Liver (tissue), 3 donors: Measurements from ENCODE around the gene PREX1.

Experiments
- EGR1 ChIP-seq, 2 donors: IDR thresholded peaks; 2 replicates each; pipeline ENCODE4 v1.6.1; 2016 to 2018; ENCODE audit warnings: antibody characterized with exemption in 2 of 2, low read depth in 2 of 2
- GABPA ChIP-seq, 2 donors: IDR thresholded peaks in 1 of 2; conservative IDR thresholded peaks in 1 of 2; 2 replicates each; pipeline ENCODE4 v1.6.1; 2016; ENCODE audit warnings: antibody characterized with exemption in 2 of 2, mild to moderate bottlenecking in 1 of 2, moderate library complexity in 1 of 2
- RAD21 ChIP-seq, 2 donors: IDR thresholded peaks; 2 replicates each; pipeline ENCODE4 v1.6.1; 2016; ENCODE audit warnings: antibody characterized with exemption in 2 of 2, mild to moderate bottlenecking in 2 of 2
- RXRA ChIP-seq, 2 donors: IDR thresholded peaks; 2 replicates each; pipeline ENCODE4 v1.6.1; 2017 to 2018; ENCODE audit warnings: antibody characterized with exemption in 2 of 2, mild to moderate bottlenecking in 1 of 2
- TF ChIP-seq, protein P1 (sequence below): fragments of 150-350 bp; IDR thresholded peaks from 2 replicates; pipeline ENCODE4 v1.5.1; 2017; ENCODE audit warnings: improper control_type of control experiment, low read depth, low read length; ENCODE audit not compliant: missing input control
- TF ChIP-seq, protein P2 (sequence below): IDR thresholded peaks from 2 replicates; pipeline ENCODE4 v1.6.1; 2016; ENCODE audit warnings: antibody characterized with exemption, mild to moderate bottlenecking
- donor health status: healthy.
- donor health status: healthy.

DNA sequence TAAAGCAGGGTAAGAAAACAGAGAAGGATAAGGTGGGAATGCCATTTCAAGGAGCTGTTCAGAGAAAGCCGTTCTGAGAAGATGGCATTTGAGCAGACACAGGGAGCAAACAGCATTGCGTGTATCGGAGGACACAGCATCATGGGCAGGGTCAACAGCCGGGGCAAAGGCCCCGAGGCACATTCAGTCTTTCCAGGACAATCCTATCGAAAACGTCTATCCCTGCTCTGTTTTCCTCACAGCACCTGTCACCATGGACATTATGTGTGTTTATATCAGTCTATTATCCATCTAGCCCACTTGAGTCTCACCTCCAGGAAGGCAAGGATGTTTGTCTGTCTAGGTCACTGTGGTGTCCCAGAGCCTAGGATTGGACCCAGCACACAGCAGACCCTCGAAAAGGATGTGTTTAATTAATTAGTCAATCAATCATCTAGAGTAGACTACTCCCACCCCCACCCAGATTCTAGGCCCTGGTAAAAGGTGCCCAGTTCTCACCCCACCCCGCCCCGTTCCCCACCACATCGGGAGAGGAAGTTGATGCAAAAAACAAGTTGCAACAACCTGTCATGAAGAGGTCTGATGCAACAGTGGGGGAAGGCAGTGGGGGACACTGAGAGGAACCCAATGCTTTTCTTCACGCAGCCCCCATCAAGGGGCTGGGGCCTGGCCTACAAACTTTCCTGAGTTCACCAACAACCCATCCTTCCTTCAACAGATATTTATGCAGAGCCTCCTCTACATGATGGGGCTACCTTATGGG is 66.6 kb downstream of the PREX1 start:
- TF ChIP-seq, protein P1, sequence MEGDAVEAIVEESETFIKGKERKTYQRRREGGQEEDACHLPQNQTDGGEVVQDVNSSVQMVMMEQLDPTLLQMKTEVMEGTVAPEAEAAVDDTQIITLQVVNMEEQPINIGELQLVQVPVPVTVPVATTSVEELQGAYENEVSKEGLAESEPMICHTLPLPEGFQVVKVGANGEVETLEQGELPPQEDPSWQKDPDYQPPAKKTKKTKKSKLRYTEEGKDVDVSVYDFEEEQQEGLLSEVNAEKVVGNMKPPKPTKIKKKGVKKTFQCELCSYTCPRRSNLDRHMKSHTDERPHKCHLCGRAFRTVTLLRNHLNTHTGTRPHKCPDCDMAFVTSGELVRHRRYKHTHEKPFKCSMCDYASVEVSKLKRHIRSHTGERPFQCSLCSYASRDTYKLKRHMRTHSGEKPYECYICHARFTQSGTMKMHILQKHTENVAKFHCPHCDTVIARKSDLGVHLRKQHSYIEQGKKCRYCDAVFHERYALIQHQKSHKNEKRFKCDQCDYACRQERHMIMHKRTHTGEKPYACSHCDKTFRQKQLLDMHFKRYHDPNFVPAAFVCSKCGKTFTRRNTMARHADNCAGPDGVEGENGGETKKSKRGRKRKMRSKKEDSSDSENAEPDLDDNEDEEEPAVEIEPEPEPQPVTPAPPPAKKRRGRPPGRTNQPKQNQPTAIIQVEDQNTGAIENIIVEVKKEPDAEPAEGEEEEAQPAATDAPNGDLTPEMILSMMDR = no peak
- no peak for TF ChIP-seq RAD21 (IDR thresholded peaks at IDR 0.05)
- no peak for TF ChIP-seq EGR1 (IDR thresholded peaks at IDR 0.05; ENCODE audit: low read depth in 2 of 2)
- TF ChIP-seq GABPA (IDR thresholded peaks at IDR 0.05 in 1 of 2, conservative IDR thresholded peaks at IDR 0.05 in 1 of 2) = no peak
- TF ChIP-seq RXRA (IDR thresholded peaks at IDR 0.05) = no peak
- TF ChIP-seq, protein P2, sequence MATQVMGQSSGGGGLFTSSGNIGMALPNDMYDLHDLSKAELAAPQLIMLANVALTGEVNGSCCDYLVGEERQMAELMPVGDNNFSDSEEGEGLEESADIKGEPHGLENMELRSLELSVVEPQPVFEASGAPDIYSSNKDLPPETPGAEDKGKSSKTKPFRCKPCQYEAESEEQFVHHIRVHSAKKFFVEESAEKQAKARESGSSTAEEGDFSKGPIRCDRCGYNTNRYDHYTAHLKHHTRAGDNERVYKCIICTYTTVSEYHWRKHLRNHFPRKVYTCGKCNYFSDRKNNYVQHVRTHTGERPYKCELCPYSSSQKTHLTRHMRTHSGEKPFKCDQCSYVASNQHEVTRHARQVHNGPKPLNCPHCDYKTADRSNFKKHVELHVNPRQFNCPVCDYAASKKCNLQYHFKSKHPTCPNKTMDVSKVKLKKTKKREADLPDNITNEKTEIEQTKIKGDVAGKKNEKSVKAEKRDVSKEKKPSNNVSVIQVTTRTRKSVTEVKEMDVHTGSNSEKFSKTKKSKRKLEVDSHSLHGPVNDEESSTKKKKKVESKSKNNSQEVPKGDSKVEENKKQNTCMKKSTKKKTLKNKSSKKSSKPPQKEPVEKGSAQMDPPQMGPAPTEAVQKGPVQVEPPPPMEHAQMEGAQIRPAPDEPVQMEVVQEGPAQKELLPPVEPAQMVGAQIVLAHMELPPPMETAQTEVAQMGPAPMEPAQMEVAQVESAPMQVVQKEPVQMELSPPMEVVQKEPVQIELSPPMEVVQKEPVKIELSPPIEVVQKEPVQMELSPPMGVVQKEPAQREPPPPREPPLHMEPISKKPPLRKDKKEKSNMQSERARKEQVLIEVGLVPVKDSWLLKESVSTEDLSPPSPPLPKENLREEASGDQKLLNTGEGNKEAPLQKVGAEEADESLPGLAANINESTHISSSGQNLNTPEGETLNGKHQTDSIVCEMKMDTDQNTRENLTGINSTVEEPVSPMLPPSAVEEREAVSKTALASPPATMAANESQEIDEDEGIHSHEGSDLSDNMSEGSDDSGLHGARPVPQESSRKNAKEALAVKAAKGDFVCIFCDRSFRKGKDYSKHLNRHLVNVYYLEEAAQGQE = no peak
